NB4 (cell line): ENCODE measurements around the gene PPIL4.

Source experiments
- DNase-seq: peaks from one replicate; pipeline ENCODE4 v3.0.0; 2010; ENCODE audit warnings: low read depth
- H3K4me3 ChIP-seq: one replicate; pipeline ENCODE4 v1.5.1; 2011; ENCODE audit warnings: mild to moderate bottlenecking, low read depth, low read length, moderate library complexity
- CTCF ChIP-seq: IDR thresholded peaks from one replicate; pipeline ENCODE4 v1.5.1; 2012; ENCODE audit warnings: low read depth, low read length
- MAX ChIP-seq: IDR thresholded peaks from 2 replicates; pipeline ENCODE4 v1.6.1; 2011; ENCODE audit warnings: low read depth, low read length
- MYC ChIP-seq: IDR thresholded peaks from 2 replicates; pipeline ENCODE4 v1.6.1; 2011; ENCODE audit warnings: low read depth, low read length
- POLR2A ChIP-seq: IDR thresholded peaks from 2 replicates; pipeline ENCODE4 v1.6.1; 2011; ENCODE audit warnings: mild to moderate bottlenecking; ENCODE audit not compliant: insufficient read length; ENCODE audit errors: extremely low read depth

Gene PPIL4

GRCh38 chr6:149492798-149493343 lies 53.0 kb downstream of the PPIL4 start:
- DNase-seq, result no peak
- no peak for TF ChIP-seq MAX
- no peak overlapping the region for H3K4me3 ChIP-seq

- no peak overlapping the region for H3K4me3 ChIP-seq
- no peak for DNase-seq
- TF ChIP-seq POLR2A (no peak), MYC (no peak), MAX (no peak), CTCF (no peak)
Observed at GRCh38 chr6:149489967-149490366, 55.9 kb downstream of the PPIL4 start.

DNA sequence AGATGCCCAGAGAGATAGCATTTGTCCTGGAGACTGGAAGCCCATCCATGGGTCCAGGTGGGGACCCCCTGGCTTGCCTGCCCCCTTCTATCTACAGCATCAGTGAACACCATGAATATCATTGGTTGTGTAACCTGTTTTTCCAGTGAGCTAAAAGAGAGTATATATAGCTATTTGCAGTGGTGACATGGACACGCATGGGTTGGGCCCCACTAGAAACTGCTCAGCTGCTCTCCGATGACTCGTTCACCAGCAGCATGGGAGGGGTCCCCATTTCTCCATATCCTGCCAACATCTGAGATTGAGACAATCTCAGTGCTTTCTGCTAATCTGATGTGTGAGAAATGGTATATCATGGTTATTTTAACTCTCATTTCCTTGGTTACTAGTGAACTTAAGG lies 57.0 kb downstream of the PPIL4 start:
- TF ChIP-seq MYC (no peak), CTCF (no peak), MAX (no peak), POLR2A (no peak)
- H3K4me3 ChIP-seq, result no peak overlapping the region
- peak; percentile 44 for DNase-seq

- DNase-seq, result no peak
- no peak for TF ChIP-seq MYC
- no peak for TF ChIP-seq MAX
- TF ChIP-seq POLR2A, result no peak
- no peak for TF ChIP-seq CTCF
- no peak overlapping the region for H3K4me3 ChIP-seq
Observed at GRCh38 chr6:149487316-149487715, 58.5 kb downstream of the PPIL4 start.

DNA sequence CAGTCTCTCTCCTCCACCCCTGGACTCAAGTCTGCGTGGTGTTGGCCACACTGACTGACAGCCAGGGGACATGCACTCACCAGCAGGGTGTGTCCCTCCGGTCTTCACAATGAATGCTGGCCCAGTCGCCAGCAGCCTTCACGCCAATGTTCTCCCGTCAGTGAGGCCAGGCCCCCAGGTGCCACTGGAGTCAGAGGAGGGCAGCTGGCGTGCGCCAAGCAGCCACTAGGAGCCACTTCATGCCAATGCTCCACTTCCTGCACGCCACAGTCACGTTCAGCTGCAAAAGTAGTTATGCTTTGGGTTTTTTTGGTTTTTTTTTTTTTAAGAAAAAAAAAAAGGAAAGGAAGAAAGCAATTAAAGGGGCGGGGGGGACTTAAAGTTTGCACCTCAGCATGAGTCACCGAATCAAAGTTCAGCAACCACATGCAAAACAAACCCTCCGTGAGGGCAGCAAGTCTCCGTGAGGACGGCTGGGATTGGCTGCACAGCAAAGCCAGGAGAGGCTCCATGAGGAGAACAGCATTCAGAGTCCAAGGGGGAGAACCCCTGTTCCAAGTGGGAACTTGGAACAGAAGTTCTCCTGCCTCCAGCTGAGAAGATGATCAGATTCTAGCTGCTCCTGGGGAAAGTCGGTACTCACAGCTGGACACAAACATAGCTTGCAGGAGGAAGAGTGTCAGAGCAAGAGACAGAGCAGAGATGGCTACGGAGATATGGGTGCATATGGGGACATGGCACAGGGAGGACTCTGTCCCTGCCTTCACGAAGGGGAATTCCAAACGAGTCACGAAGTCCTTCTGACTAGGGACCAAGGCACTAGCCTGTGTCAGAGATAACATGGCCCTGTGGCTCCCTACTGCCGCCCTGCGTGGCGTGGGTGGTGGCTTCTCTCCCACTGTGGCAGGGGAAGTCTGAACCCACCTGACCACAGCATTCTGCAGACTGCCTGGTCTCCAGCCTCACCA lies 60.8 kb downstream of the PPIL4 start, which contains the start of gene ZC3H12D:
Gene ZC3H12D (minus strand): TSS at position 282 of the 968 bp plus-strand sequence. CDS start 10,471 bp downstream, outside the sequence.
- TF ChIP-seq POLR2A (no peak), MYC (no peak), MAX (peak; percentile 17; the same call in 1 of the 2 replicates), CTCF (peak; percentile 19)
- DNase-seq, result peak; percentile 68
- H3K4me3 ChIP-seq, result no peak within 1 kb of the TSS
